ENCODE results near the gene CMIP. TPM values are rescaled to one million over a fixed set of nuclear protein-coding genes. Genes with fewer than 3 reads are reported as not detected.
A peak's percentile ranks its signal among the peaks of the same experiment; 100 is the strongest.

The CMIP gene
- total RNA-seq, 2 experiments from 2014 or later: 65.4 to 76.7 TPM

DNA sequence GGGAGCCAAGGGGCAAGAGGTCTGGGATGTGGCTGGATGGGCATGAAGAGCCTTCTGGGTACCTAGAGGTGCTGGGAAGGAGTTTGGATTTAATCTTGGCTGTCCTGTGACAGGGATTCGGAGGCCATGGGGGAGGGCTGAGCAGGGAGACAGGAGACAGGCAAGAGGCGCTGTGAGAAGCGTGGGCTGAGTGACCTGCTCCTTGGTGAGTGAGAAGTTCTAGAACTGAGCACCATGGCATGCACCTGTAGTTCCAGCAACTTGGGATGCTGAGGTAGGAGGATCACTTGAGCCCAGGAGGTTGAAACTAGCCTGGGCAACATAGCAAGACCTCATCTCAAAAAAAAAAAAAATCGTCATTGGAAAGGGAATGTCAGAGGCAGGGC is 256.2 kb downstream of the CMIP start:
- DNase-seq (no peak), ATAC-seq (ENCODE audit: low read depth) (no peak)
- no peaks in the 10 kb centered on the region for H3K9me3 Mint-ChIP-seq
- H3K27me3 Mint-ChIP-seq: no peaks in the 10 kb centered on the region
- peaks cover 7% of the 10 kb centered on the region for H3K4me1 Mint-ChIP-seq
- peaks cover 10% of the 10 kb centered on the region for H3K36me3 Mint-ChIP-seq
- no peak overlapping the region for H3K27ac Mint-ChIP-seq
- no peak overlapping the region for H3K4me3 Mint-ChIP-seq
- POLR2A ChIA-PET: no interaction called here

GRCh38 chr16:81701296-81701970 is 256.8 kb downstream of the CMIP start:
- Mint-ChIP-seq H3K4me3 (no peak overlapping the region), H3K27me3 (no peaks in the 10 kb centered on the region), H3K36me3 (peaks cover 10% of the 10 kb centered on the region), H3K4me1 (peaks cover 7% of the 10 kb centered on the region), H3K27ac (no peak overlapping the region), H3K9me3 (no peaks in the 10 kb centered on the region)
- DNase-seq (no peak), ATAC-seq (ENCODE audit: low read depth) (no peak)
- POLR2A ChIA-PET: no interaction called here

GRCh38 chr16:81702506-81702905 is 257.9 kb downstream of the CMIP start:
- Mint-ChIP-seq H3K9me3 (no peaks in the 10 kb centered on the region), H3K27me3 (no peaks in the 10 kb centered on the region), H3K4me1 (peaks cover 7% of the 10 kb centered on the region), H3K27ac (peak overlapping the region; percentile 31), H3K36me3 (peaks cover 17% of the 10 kb centered on the region), H3K4me3 (no peak overlapping the region)
- POLR2A ChIA-PET: no interaction called here
- no peak for ATAC-seq (ENCODE audit: low read depth)
- DNase-seq: no peak

- DNase-seq (no peak), ATAC-seq (ENCODE audit: low read depth) (no peak)
- POLR2A ChIA-PET: no interaction called here
- Mint-ChIP-seq H3K27ac (no peak overlapping the region), H3K27me3 (no peaks in the 10 kb centered on the region), H3K9me3 (no peaks in the 10 kb centered on the region), H3K4me1 (peaks cover 7% of the 10 kb centered on the region), H3K4me3 (no peak overlapping the region), H3K36me3 (peaks cover 18% of the 10 kb centered on the region)
Observed at GRCh38 chr16:81703177-81704155, 258.9 kb downstream of the CMIP start.

- H3K4me3 Mint-ChIP-seq: no peak overlapping the region
- ATAC-seq (ENCODE audit: low read depth) (no peak), DNase-seq (no peak)
- no peaks in the 10 kb centered on the region for H3K9me3 Mint-ChIP-seq
- H3K27ac Mint-ChIP-seq: no peak overlapping the region
- H3K27me3 Mint-ChIP-seq: no peaks in the 10 kb centered on the region
- peaks cover 16% of the 10 kb centered on the region for H3K36me3 Mint-ChIP-seq
- POLR2A ChIA-PET: interaction anchor here (0.5 kb wide), 1 partner anchor 10 kb away, joined by 4 read pairs; no protein-coding TSS in a partner anchor
- H3K4me1 Mint-ChIP-seq: peaks cover 5% of the 10 kb centered on the region
Observed at GRCh38 chr16:81705261-81705660, 260.7 kb downstream of the CMIP start.

GRCh38 chr16:81706327-81707295 is 262.0 kb downstream of the CMIP start:
- no peak overlapping the region for H3K27ac Mint-ChIP-seq
- no peak overlapping the region for H3K4me3 Mint-ChIP-seq
- no peak for ATAC-seq (ENCODE audit: low read depth)

DNA sequence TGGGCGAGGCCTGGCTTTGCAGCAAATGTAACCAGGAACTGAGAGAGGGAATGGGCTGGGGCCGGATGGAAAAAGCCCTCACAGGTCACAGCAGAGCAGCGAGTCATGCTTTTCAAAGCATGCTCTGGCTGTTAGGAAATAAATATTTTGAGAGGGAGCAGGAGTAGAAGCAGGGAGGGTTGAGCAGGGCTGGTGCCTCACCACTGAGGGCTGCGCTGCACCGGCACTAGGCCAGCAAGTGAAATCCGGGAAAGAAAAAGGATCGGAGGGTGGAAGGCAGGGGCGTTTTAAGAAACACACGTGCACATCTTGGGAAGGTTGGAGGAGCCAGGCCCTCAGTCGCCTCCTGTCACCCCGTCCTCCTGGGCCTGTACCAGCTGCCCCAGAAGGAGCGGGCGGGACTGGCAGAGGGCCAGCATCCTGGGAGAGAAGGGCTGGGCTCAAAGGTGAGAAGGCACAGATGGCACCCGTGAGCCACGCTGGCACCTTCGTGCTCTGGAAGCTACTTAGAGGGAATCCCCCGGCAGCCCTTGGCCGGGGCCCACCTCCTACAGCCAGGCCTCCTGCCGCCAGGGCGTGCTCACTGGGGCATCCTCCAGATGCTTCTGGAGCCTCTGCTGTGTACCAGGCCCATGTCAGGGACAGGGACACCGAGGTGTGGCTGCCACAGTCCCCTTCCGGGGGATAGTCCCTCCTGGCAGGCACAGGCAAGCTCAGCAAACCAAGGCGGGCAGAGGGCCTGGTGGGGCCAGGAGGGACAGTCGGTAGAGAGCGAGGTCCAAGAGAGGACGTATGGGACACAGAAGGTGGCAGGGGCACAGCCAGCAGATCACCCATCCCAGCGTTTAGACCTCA is 263.0 kb downstream of the CMIP start:
- Mint-ChIP-seq H3K36me3 (peaks cover 10% of the 10 kb centered on the region), H3K4me1 (peaks cover 3% of the 10 kb centered on the region), H3K4me3 (no peak overlapping the region), H3K27ac (no peak overlapping the region), H3K9me3 (no peaks in the 10 kb centered on the region), H3K27me3 (no peaks in the 10 kb centered on the region)
- POLR2A ChIA-PET: no interaction called here
- ATAC-seq (ENCODE audit: low read depth) (no peak), DNase-seq (no peak)

More at GRCh38 chr16:81706327-81707295, 262.0 kb downstream of the CMIP start:
- no peak for DNase-seq
- POLR2A ChIA-PET: no interaction called here
- H3K27me3 Mint-ChIP-seq: no peaks in the 10 kb centered on the region
- H3K36me3 Mint-ChIP-seq: peaks cover 16% of the 10 kb centered on the region
- peaks cover 5% of the 10 kb centered on the region for H3K4me1 Mint-ChIP-seq
- no peaks in the 10 kb centered on the region for H3K9me3 Mint-ChIP-seq

DNA sequence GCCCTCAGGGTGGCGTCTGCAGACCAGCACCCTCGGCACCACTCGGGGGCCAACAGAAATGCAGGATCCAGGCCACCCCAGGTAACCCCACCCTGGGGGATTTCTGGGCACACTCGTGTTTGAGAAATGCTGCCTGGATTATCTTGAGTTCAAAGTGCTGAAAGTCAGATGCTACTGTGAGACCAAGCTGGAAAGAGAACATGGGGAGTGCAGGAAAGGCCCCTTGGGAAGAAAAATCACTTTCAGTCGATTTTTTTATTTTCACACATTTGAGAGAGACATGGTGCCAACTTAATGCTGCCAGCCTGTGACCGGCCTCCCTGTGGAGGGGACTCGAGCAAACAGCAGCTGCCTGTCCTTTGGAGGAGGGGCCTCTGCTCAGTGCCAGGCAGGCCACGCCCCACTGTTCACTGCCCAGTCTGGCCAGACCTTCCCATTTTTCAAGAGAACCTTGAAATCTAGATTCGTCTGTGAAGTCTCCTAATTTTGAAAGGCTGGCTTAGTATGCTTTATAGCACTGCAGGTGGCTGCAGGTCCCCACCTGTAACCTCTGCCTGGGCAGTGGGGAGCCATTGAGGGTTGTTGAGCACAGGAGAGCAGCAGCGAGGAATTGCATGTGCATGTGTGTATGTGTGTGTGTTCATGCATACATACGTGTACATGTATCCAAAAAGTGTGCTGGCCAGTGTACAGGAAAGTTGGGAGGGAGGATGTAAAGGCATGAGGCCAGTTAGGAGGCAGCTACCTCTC is 263.8 kb downstream of the CMIP start:
- Mint-ChIP-seq H3K27me3 (no peaks in the 10 kb centered on the region), H3K4me1 (peaks cover under 1% of the 10 kb centered on the region), H3K36me3 (peaks cover 8% of the 10 kb centered on the region), H3K4me3 (no peak overlapping the region), H3K27ac (no peak overlapping the region), H3K9me3 (no peaks in the 10 kb centered on the region)
- DNase-seq (no peak), ATAC-seq (ENCODE audit: low read depth) (no peak)
- POLR2A ChIA-PET: no interaction called here

DNA sequence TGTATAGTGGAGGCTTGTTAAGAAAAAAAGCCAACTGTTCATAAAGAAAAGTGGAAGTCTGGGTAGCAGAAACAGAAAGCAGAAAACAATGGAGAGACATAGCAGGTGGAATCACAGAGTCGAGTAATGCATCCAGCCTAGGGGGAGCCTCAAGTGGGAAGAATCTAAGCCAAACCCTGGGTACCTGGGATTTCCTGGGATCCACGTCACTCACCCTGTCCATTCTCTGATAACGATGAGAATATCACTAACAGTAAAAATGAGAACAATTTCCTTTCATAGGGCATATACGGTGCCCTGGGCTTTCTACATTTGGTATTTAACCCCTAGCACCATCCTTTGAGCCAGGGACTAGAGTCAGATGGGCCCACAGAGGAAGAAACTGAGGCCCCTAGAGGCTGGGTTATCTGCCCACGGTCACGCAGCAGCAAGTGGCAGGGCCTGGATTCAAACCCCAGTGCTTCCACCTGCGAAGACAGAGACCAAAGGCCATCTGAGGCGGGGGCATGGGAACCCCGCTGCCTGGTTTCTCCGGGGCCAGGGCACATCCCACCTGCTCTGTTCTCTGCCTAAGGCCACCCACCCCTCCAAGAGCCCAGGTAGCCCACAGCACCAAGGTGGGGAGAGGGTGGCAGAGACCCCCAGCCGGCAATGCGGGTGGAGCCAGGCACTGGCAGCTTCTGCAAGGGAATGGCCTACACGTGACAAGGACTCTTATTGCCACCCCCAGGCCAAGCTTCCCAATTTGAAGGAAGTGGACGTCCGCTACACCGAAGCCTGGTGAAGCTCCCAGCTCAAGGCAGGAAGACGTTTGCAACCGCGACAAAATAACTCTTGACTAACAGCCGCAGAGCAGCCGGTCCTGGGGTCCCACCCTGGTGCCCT is 264.6 kb downstream of the CMIP start:
- no peak for DNase-seq
- Mint-ChIP-seq H3K27ac (no peak overlapping the region), H3K4me1 (no peaks in the 10 kb centered on the region), H3K9me3 (no peaks in the 10 kb centered on the region), H3K36me3 (peaks cover 8% of the 10 kb centered on the region), H3K27me3 (no peaks in the 10 kb centered on the region), H3K4me3 (no peak overlapping the region)
- no peak for ATAC-seq (ENCODE audit: low read depth)
- POLR2A ChIA-PET: no interaction called here

- no peak for DNase-seq
- H3K27ac Mint-ChIP-seq: no peak overlapping the region
- no peak overlapping the region for H3K4me3 Mint-ChIP-seq
- ATAC-seq (ENCODE audit: low read depth): no peak
- no peaks in the 10 kb centered on the region for H3K27me3 Mint-ChIP-seq
- peaks cover 8% of the 10 kb centered on the region for H3K36me3 Mint-ChIP-seq
- POLR2A ChIA-PET: no interaction called here
- no peaks in the 10 kb centered on the region for H3K9me3 Mint-ChIP-seq
- H3K4me1 Mint-ChIP-seq: peaks cover 5% of the 10 kb centered on the region
Observed at GRCh38 chr16:81710044-81710443, 265.4 kb downstream of the CMIP start.

GRCh38 chr16:81710596-81710995 is 266.0 kb downstream of the CMIP start:
- POLR2A ChIA-PET: no interaction called here
- Mint-ChIP-seq H3K36me3 (peaks cover 8% of the 10 kb centered on the region), H3K4me3 (no peak overlapping the region), H3K27me3 (no peaks in the 10 kb centered on the region), H3K27ac (no peak overlapping the region), H3K4me1 (peaks cover 10% of the 10 kb centered on the region), H3K9me3 (no peaks in the 10 kb centered on the region)
- DNase-seq (no peak), ATAC-seq (ENCODE audit: low read depth) (no peak)
